ENCODE data around the gene ZNFX1.

DNA sequence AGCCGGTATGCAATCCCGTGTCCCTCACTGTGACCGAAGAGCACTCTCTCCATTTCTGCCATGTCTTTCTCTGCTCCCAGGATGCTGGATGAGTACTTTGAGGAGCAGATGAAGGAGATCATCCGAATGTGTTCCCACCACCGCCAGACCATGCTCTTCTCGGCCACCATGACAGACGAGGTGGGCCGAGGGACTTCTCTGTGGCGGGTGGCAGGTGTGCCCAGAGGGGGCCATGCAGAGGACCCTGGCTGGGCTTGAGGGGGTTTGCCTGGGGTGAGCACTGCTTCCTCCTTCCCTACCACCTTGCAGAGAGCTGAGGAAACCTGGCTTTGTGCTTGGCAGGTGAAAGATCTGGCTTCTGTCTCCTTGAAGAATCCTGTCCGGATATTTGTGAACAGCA, 44.6 kb downstream of the ZNFX1 start:
- TF ChIP-seq, protein P1, sequence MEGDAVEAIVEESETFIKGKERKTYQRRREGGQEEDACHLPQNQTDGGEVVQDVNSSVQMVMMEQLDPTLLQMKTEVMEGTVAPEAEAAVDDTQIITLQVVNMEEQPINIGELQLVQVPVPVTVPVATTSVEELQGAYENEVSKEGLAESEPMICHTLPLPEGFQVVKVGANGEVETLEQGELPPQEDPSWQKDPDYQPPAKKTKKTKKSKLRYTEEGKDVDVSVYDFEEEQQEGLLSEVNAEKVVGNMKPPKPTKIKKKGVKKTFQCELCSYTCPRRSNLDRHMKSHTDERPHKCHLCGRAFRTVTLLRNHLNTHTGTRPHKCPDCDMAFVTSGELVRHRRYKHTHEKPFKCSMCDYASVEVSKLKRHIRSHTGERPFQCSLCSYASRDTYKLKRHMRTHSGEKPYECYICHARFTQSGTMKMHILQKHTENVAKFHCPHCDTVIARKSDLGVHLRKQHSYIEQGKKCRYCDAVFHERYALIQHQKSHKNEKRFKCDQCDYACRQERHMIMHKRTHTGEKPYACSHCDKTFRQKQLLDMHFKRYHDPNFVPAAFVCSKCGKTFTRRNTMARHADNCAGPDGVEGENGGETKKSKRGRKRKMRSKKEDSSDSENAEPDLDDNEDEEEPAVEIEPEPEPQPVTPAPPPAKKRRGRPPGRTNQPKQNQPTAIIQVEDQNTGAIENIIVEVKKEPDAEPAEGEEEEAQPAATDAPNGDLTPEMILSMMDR (IDR thresholded peaks at IDR 0.05), result no peak
- TF ChIP-seq EZH2 (IDR thresholded peaks at IDR 0.05; ENCODE audit: borderline replicate concordance, insufficient read depth, low read depth, low read length, poor library complexity, severe bottlenecking), result no peak

Measured in B cell (primary cell).